GM18499 (cell line): ENCODE measurements around the gene VSTM2B.

Source experiments
- ATAC-seq: cut with Tn5 transposase; IDR thresholded peaks from one replicate; pipeline ENCODE4 v1.9.1; 2021; ENCODE audit warnings: moderate number of reproducible peaks; ENCODE audit not compliant: insufficient read depth, unreplicated experiment

The VSTM2B gene

GRCh38 chr19:29583196-29583999, 57.6 kb downstream of the VSTM2B start:
- ATAC-seq: no peak

- ATAC-seq: no peak
Observed at GRCh38 chr19:29586401-29586800, 60.6 kb downstream of the VSTM2B start.

GRCh38 chr19:29587059-29587458, 61.3 kb downstream of the VSTM2B start:
- ATAC-seq: no peak

GRCh38 chr19:29587518-29587986, 61.8 kb downstream of the VSTM2B start:
- peak; percentile 88 for ATAC-seq

- no peak for ATAC-seq
Observed at GRCh38 chr19:29588095-29588494, 62.3 kb downstream of the VSTM2B start.

- ATAC-seq: no peak
Observed at GRCh38 chr19:29590278-29590677, 64.5 kb downstream of the VSTM2B start.

- ATAC-seq: no peak
Observed at GRCh38 chr19:29591670-29592069, 65.9 kb downstream of the VSTM2B start.

- no peak for ATAC-seq
Observed at GRCh38 chr19:29593869-29594268, 68.1 kb downstream of the VSTM2B start.

- no peak for ATAC-seq
Observed at GRCh38 chr19:29596080-29596727, 70.4 kb downstream of the VSTM2B start.

- no peak for ATAC-seq
Observed at GRCh38 chr19:29596885-29597525, 71.2 kb downstream of the VSTM2B start.

GRCh38 chr19:29598036-29598435, 72.2 kb downstream of the VSTM2B start:
- ATAC-seq: no peak

- no peak for ATAC-seq
Observed at GRCh38 chr19:29598496-29598895, 72.7 kb downstream of the VSTM2B start.

- no peak for ATAC-seq
Observed at GRCh38 chr19:29603308-29603707, 77.5 kb downstream of the VSTM2B start.

- peak; percentile 27 for ATAC-seq
Observed at GRCh38 chr19:29605653-29606419, 80.0 kb downstream of the VSTM2B start, which contains the start of gene POP4. Gene POP4, plus strand, starts transcription at chr19:29606283. Its CDS starts 36 bp downstream, at chr19:29606319.

GRCh38 chr19:29606420-29606747, 80.6 kb downstream of the VSTM2B start:
- ATAC-seq: no peak

- no peak for ATAC-seq
Observed at GRCh38 chr19:29609636-29610035, 83.8 kb downstream of the VSTM2B start.

- ATAC-seq: no peak
Observed at GRCh38 chr19:29610213-29610573, 84.4 kb downstream of the VSTM2B start.

- peak; percentile 75 for ATAC-seq
Observed at GRCh38 chr19:29610574-29611271, 84.9 kb downstream of the VSTM2B start.

GRCh38 chr19:29612121-29612520, 86.3 kb downstream of the VSTM2B start:
- no peak for ATAC-seq
